Central memory CD4-positive, alpha-beta T cell (primary cell): Measurements from ENCODE around the gene CNOT6.

Experiments
- DNase-seq: peaks from one replicate; pipeline ENCODE4 v3.0.0; 2022

Gene CNOT6

GRCh38 chr5:180583738-180584137 is 89.6 kb downstream of the CNOT6 start:
- no peak for DNase-seq

- no peak for DNase-seq
Observed at GRCh38 chr5:180586204-180586603, 92.0 kb downstream of the CNOT6 start.

- DNase-seq: no peak
Observed at GRCh38 chr5:180586870-180587269, 92.7 kb downstream of the CNOT6 start.

GRCh38 chr5:180589771-180590542 is 95.8 kb downstream of the CNOT6 start:
- DNase-seq: no peak

GRCh38 chr5:180590543-180591310 is 96.5 kb downstream of the CNOT6 start:
- no peak for DNase-seq

GRCh38 chr5:180591311-180591887 is 97.2 kb downstream of the CNOT6 start, which contains the start of gene SCGB3A1:
SCGB3A1 (minus strand) TSS chr5:180591499; CDS start chr5:180591462, 37 bp downstream.
- DNase-seq: no peak

GRCh38 chr5:180592176-180592575 is 98.0 kb downstream of the CNOT6 start:
- DNase-seq: no peak

GRCh38 chr5:180593446-180594206 is 99.4 kb downstream of the CNOT6 start:
- DNase-seq: no peak

- no peak for DNase-seq
Observed at GRCh38 chr5:180594311-180595045, 100.3 kb downstream of the CNOT6 start.

GRCh38 chr5:180595046-180595379 is 100.8 kb downstream of the CNOT6 start:
- no peak for DNase-seq

GRCh38 chr5:180595381-180596114 is 101.4 kb downstream of the CNOT6 start:
- no peak for DNase-seq

GRCh38 chr5:180596115-180596667 is 102.0 kb downstream of the CNOT6 start:
- DNase-seq: no peak

- DNase-seq: no peak
Observed at GRCh38 chr5:180596668-180597231, 102.6 kb downstream of the CNOT6 start.

GRCh38 chr5:180598316-180598701 is 104.1 kb downstream of the CNOT6 start:
- DNase-seq: no peak

- DNase-seq: no peak
Observed at GRCh38 chr5:180598797-180599589, 104.8 kb downstream of the CNOT6 start.

- DNase-seq: no peak
Observed at GRCh38 chr5:180599590-180599914, 105.4 kb downstream of the CNOT6 start.

- DNase-seq: no peak
Observed at GRCh38 chr5:180599981-180600553, 105.9 kb downstream of the CNOT6 start.

- DNase-seq: no peak
Observed at GRCh38 chr5:180600554-180601041, 106.4 kb downstream of the CNOT6 start.

GRCh38 chr5:180601591-180602480 is 107.7 kb downstream of the CNOT6 start:
- no peak for DNase-seq
